ENCODE data around the gene OSBPL2. TPM values are rescaled to one million over a fixed set of nuclear protein-coding genes. Genes with fewer than 3 reads are reported as not detected.

The OSBPL2 gene
- total RNA-seq, 1 donor from 2014 or later = 27.2 TPM

GRCh38 chr20:62310757-62311121 is 72.4 kb downstream of the OSBPL2 start:
- intact Hi-C loops (cut with micrococcal nuclease) = no loop called here

GRCh38 chr20:62311150-62311549 is 72.8 kb downstream of the OSBPL2 start:
- intact Hi-C loops (cut with micrococcal nuclease) = no loop called here

- intact Hi-C loops (cut with micrococcal nuclease) = no loop called here
Observed at GRCh38 chr20:62311832-62312661, 73.7 kb downstream of the OSBPL2 start.

- intact Hi-C loops (cut with micrococcal nuclease) = no loop called here
Observed at GRCh38 chr20:62312662-62312977, 74.3 kb downstream of the OSBPL2 start.

- intact Hi-C loops (cut with micrococcal nuclease) = no loop called here
Observed at GRCh38 chr20:62313021-62313420, 74.7 kb downstream of the OSBPL2 start.

GRCh38 chr20:62313460-62314338 is 75.4 kb downstream of the OSBPL2 start:
- intact Hi-C loops (cut with micrococcal nuclease) = no loop called here

- intact Hi-C loops (cut with micrococcal nuclease) = no loop called here
Observed at GRCh38 chr20:62314339-62314638, 76.0 kb downstream of the OSBPL2 start.

GRCh38 chr20:62314711-62315302 is 76.5 kb downstream of the OSBPL2 start:
- intact Hi-C loops (cut with micrococcal nuclease) = no loop called here

- intact Hi-C loops (cut with micrococcal nuclease) = no loop called here
Observed at GRCh38 chr20:62315773-62316172, 77.5 kb downstream of the OSBPL2 start.

- intact Hi-C loops (cut with micrococcal nuclease) = no loop called here
Observed at GRCh38 chr20:62316331-62317166, 78.2 kb downstream of the OSBPL2 start.

GRCh38 chr20:62317167-62317655 is 78.9 kb downstream of the OSBPL2 start:
- intact Hi-C loops (cut with micrococcal nuclease) = no loop called here

GRCh38 chr20:62318400-62319345 is 80.4 kb downstream of the OSBPL2 start:
- intact Hi-C loops (cut with micrococcal nuclease) = no loop called here

GRCh38 chr20:62319346-62319909 is 81.1 kb downstream of the OSBPL2 start:
- intact Hi-C loops (cut with micrococcal nuclease) = no loop called here

GRCh38 chr20:62320581-62321354 is 82.4 kb downstream of the OSBPL2 start:
- intact Hi-C loops (cut with micrococcal nuclease) = no loop called here

- intact Hi-C loops (cut with micrococcal nuclease) = no loop called here
Observed at GRCh38 chr20:62321521-62321948, 83.2 kb downstream of the OSBPL2 start.

GRCh38 chr20:62321975-62322374 is 83.7 kb downstream of the OSBPL2 start:
- intact Hi-C loops (cut with micrococcal nuclease) = no loop called here

- intact Hi-C loops (cut with micrococcal nuclease) = no loop called here
Observed at GRCh38 chr20:62322492-62323041, 84.2 kb downstream of the OSBPL2 start.

- intact Hi-C loops (cut with micrococcal nuclease) = no loop called here
Observed at GRCh38 chr20:62323146-62323979, 85.0 kb downstream of the OSBPL2 start.
